ENCODE results near the gene HPCAL1.

HPCAL1 gene

DNA sequence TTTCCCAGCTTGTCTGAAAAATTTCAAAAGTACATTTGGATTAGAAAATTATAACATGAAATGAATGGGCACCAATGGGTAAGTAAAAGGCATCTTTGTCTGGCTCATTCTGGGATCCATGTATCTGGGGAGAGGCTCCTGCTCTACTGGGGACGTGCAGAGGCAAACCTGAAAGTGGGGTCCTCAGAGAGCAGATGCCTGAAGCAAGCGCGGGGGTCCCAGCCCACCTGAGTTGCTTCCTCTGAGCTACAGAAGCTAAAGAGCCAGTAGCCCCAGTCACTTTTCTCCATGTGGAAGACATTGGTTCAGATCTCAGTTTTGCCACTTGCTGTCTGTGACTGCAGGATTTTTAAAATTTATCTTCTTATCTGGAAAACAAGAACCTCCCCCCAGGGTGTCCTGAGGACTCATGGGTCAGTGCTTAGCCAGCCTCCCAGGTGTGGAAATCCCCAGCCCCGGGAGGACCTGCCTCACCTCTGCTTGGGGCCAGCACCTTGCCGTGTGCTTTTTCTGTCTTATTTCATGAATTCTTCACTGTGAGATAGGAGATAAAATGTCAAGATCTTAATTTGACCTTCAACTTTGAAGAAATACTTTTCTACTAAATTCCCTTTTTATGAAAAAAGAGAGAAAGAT, 170.5 kb downstream of the HPCAL1 start:
- no peak for DNase-seq

DNA sequence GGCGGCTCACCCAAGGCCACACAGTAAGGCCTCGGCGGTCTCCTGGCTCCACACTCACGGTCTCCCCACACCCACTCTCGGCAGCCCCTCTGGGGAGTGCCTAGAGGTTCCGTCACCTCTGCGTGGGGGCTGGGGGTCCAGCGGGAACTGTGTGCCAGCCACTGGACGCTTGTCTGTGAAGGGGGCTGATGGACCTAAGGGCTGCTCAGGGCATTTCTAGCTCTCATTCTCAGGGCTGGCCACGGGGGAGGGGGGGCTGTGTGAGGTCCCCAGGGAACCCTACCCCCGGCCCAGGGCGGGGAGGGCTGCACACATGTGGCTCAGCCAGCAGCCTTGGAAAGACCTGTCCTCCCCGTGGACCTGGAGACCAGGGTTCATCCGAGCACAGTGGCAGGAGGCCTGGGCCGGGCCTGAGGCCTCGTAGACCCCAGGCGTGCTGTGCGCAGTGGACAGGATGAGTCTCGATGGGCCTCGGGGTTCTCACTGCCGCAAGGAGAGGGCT, 172.6 kb downstream of the HPCAL1 start:
- DNase-seq, result no peak

DNA sequence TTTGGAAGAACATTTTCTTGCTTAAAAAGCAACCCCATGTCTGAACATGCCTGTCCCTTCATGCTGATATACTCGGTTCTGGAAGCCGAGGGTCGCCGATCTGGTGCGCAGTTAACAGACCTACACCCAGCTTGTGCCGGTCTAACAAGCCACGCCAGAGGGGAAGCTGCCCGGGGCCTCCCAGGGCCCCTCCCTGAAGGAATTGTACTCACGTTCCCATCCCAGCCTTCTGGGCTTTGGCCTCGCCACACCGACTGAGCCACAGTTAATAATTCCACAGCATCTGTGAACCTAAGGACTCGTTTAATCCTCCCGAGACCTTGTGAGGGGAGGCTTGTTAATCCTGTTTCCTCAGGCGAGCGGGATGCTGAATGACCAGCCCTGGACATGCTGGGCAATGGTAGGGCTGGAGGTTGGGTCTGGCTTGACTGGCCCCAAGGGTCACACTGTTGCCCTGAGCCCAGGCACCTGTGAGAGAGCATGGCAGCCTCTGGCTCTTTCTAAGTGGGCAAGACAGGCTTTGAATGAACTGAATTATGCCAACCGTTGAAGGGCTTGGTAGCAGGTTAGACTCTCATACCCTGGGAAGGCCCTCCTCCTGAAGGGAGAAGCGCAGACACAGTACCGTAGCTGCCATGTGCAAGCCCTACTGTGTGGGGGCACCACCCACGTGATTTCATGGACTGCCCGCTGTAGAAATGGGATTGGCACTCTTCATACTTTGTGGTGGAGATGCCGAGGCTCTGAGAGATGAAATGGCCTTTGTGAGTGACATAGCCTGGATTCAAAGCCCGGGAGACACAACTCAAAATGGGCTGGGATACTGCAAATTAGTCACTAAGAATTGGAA, 173.3 kb downstream of the HPCAL1 start:
- no peak for DNase-seq

DNA sequence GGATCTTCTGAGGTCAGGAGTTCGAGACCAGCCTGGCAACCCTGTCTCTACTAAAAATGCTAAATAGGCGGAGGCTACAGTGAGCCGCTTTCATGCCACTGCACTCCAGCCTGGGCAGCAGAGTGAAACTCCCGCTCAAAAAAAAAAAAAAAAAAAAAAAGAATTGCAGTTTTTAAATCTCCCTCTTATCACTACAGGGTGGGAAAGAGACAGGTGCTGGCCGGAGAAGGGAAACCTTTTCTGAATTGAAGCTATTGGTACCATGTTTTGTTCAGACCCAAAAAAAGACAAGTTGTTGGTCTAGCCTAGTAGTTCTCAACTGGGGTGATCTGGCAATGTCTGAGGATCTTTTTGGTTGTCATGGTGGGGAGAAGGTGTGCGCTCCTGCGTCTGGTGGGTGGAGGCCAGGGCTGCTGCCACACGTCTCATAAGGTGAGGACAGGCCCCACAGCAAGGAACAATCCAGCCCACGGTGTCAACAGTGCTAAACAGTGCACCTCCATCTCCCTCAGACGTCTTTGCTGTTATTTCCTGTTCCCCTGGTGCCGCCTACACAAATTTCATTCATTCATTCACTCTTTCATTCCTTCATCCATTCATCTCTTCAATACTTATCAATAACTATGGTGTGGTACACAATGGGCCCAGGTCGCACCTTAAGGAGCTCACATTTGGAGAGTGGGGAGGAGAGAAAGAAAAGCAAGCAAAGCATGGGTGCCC, 174.2 kb downstream of the HPCAL1 start:
- no peak for DNase-seq
